GM12891 (cell line): ENCODE results near the gene FAM180B.

Experiments
- PAX5 ChIP-seq: IDR thresholded peaks from 2 replicates; pipeline ENCODE4 v1.6.1; 2011; ENCODE audit warnings: low read length, moderate library complexity, mild to moderate bottlenecking; ENCODE audit not compliant: insufficient read depth, severe bottlenecking
- POLR2A ChIP-seq: IDR thresholded peaks from 2 replicates; pipeline ENCODE4 v1.6.1; 2011; ENCODE audit warnings: low read depth, low read length, control low read depth
- POLR2AphosphoS5 ChIP-seq: IDR thresholded peaks from 2 replicates; pipeline ENCODE4 v1.6.1; 2011; ENCODE audit warnings: low read depth, low read length, control low read depth
- TAF1 ChIP-seq: IDR thresholded peaks from 2 replicates; pipeline ENCODE4 v1.6.1; 2011; ENCODE audit warnings: low read depth, low read length, control low read depth

DNA sequence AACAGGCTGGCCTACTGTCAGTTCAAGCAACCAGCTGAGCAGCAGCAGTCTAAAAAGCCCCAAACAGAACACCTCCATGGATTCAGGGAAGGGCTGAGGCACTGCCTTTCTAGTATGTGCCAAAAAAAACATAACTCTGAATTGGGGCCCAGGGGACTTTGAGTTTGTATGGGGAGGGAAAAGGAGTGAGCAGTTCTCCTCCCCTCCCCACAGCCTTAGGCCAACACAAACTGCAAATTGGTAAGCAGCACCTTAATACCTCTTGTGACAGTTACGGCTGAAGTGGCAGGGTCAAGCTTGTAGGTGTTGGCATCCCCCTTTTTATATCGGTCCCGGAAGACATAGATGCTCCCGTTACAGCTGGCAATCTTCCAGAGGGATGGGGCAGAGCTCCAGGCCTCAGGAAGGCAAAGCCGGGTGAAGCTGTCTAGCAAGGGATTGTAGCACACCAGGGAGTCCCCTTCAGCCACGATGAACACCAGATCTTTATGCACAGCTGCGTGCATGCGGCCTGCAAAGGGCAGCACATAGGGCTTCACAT lies 13.7 kb upstream of the FAM180B start:
- TF ChIP-seq TAF1 (no peak), POLR2A (no peak), POLR2AphosphoS5 (peak; percentile 44), PAX5 (no peak)
